Measurements from ENCODE around the gene MRPL48. TPM values are rescaled to one million over a fixed set of nuclear protein-coding genes. Genes with fewer than 3 reads are reported as not detected.
A peak's percentile ranks its signal among the peaks of the same experiment; 100 is the strongest.
"Not testable (repeated sequence)": the region's sequence is repeated elsewhere in the genome, so short reads cannot be mapped to it uniquely, and the experiment has no call there.

The MRPL48 gene
- total RNA-seq, 1 donor from 2014 or later: 35.9 TPM

GRCh38 chr11:73878771-73879170 is 91.1 kb downstream of the MRPL48 start:
- TF ChIP-seq CTCF (conservative IDR thresholded peaks at IDR 0.05): no peak
- peak overlapping the region; percentile 10 for H3K27ac Mint-ChIP-seq
- H3K4me1 Mint-ChIP-seq (ENCODE audit: unreplicated experiment): peaks cover 25% of the 10 kb centered on the region
- H3K4me3 Mint-ChIP-seq: peak overlapping the region; percentile 55
- H3K27me3 Mint-ChIP-seq: no peaks in the 10 kb centered on the region
- H3K9me3 Mint-ChIP-seq: no peaks in the 10 kb centered on the region
- peaks cover 10% of the 10 kb centered on the region for H3K36me3 Mint-ChIP-seq
- no peak for DNase-seq (ENCODE audit: extremely low spot score, unreplicated experiment)

- H3K4me3 Mint-ChIP-seq; H3K9me3 Mint-ChIP-seq; DNase-seq (ENCODE audit: extremely low spot score, unreplicated experiment); H3K27me3 Mint-ChIP-seq: not testable (repeated sequence)
- Mint-ChIP-seq H3K4me1 (ENCODE audit: unreplicated experiment) (peaks cover 16% of the 10 kb centered on the region), H3K27ac (peak overlapping the region; percentile 64), H3K36me3 (peaks cover 13% of the 10 kb centered on the region)
Measured at GRCh38 chr11:73880449-73880848, 92.8 kb downstream of the MRPL48 start.

GRCh38 chr11:73883856-73884255 is 96.2 kb downstream of the MRPL48 start:
- TF ChIP-seq CTCF (conservative IDR thresholded peaks at IDR 0.05): no peak
- H3K27me3 Mint-ChIP-seq: no peaks in the 10 kb centered on the region
- no peaks in the 10 kb centered on the region for H3K9me3 Mint-ChIP-seq
- peaks cover 21% of the 10 kb centered on the region for H3K36me3 Mint-ChIP-seq
- H3K4me1 Mint-ChIP-seq (ENCODE audit: unreplicated experiment): no peaks in the 10 kb centered on the region
- no peak overlapping the region for H3K4me3 Mint-ChIP-seq
- no peak for DNase-seq (ENCODE audit: extremely low spot score, unreplicated experiment)
- H3K27ac Mint-ChIP-seq: no peak overlapping the region

GRCh38 chr11:73888244-73888643 is 100.6 kb downstream of the MRPL48 start:
- no peak for DNase-seq (ENCODE audit: extremely low spot score, unreplicated experiment)
- Mint-ChIP-seq H3K36me3 (peaks cover 23% of the 10 kb centered on the region), H3K4me3 (no peak overlapping the region)

GRCh38 chr11:73889019-73889418 is 101.3 kb downstream of the MRPL48 start:
- H3K4me1 Mint-ChIP-seq (ENCODE audit: unreplicated experiment): no peaks in the 10 kb centered on the region
- peaks cover 16% of the 10 kb centered on the region for H3K36me3 Mint-ChIP-seq
- no peak for DNase-seq (ENCODE audit: extremely low spot score, unreplicated experiment)
- H3K9me3 Mint-ChIP-seq: no peaks in the 10 kb centered on the region
- no peak overlapping the region for H3K27ac Mint-ChIP-seq
- H3K4me3 Mint-ChIP-seq: no peak overlapping the region
- no peaks in the 10 kb centered on the region for H3K27me3 Mint-ChIP-seq
- TF ChIP-seq CTCF (conservative IDR thresholded peaks at IDR 0.05): no peak

More at GRCh38 chr11:73888244-73888643, 100.6 kb downstream of the MRPL48 start:
- Mint-ChIP-seq H3K27me3 (no peaks in the 10 kb centered on the region), H3K9me3 (no peaks in the 10 kb centered on the region), H3K27ac (no peak overlapping the region), H3K4me1 (ENCODE audit: unreplicated experiment) (no peaks in the 10 kb centered on the region)
- TF ChIP-seq CTCF (conservative IDR thresholded peaks at IDR 0.05): no peak

GRCh38 chr11:73889536-73889935 is 101.9 kb downstream of the MRPL48 start:
- Mint-ChIP-seq H3K27me3 (no peaks in the 10 kb centered on the region), H3K4me1 (ENCODE audit: unreplicated experiment) (no peaks in the 10 kb centered on the region), H3K36me3 (peaks cover 16% of the 10 kb centered on the region), H3K27ac (no peak overlapping the region), H3K9me3 (no peaks in the 10 kb centered on the region), H3K4me3 (no peak overlapping the region)
- DNase-seq (ENCODE audit: extremely low spot score, unreplicated experiment): no peak
- TF ChIP-seq CTCF (conservative IDR thresholded peaks at IDR 0.05): no peak

Measured in type B pancreatic cell (in vitro differentiated cells).